Transverse colon (tissue), 4 donors: ENCODE measurements around the gene NBAS. TPM values are rescaled to one million over a fixed set of nuclear protein-coding genes. Genes with fewer than 3 reads are reported as not detected.

Source experiments
- DNase-seq: peaks from one replicate; pipeline ENCODE4 v3.0.0-alpha.2; 2019
- H3K27ac ChIP-seq, 4 donors: fragments of 200-600 bp; sonication (generic); 2 replicates each; pipeline ENCODE4 v1.5.1; 2016 to 2018; ENCODE audit warnings: inconsistent platforms in 4 of 4
- H3K27me3 ChIP-seq: fragments of 200-600 bp; sonication (generic); 2 replicates; pipeline ENCODE4 v1.5.1; 2017; ENCODE audit warnings: inconsistent platforms
- H3K36me3 ChIP-seq, 4 donors: fragments of 200-600 bp; sonication (generic); 2 replicates each; pipeline ENCODE4 v1.5.1; 2017 to 2019; ENCODE audit warnings: inconsistent platforms in 4 of 4
- H3K4me1 ChIP-seq, 4 donors: fragments of 200-600 bp; sonication (generic); 2 replicates each; pipeline ENCODE4 v1.5.1; 2017 to 2020; ENCODE audit warnings: inconsistent platforms in 4 of 4
- H3K4me3 ChIP-seq, 4 donors: fragments of 200-600 bp; sonication (generic); 1 replicate in 1 of 4; 2 replicates in 3 of 4; pipeline versions ENCODE4 v1.5.1 to v1.6.1; 2017 to 2019; ENCODE audit warnings: inconsistent platforms in 4 of 4
- H3K9me3 ChIP-seq, 2 donors: fragments of 200-600 bp; sonication (generic); 2 replicates each; pipeline ENCODE4 v1.5.1; 2017 to 2019; ENCODE audit warnings: inconsistent platforms in 2 of 2
- CTCF ChIP-seq, 5 experiments: fragments of 200-600 bp in 3 of 5; fragments of 450-650 bp in 2 of 5; sonication (generic) in 3 of 5; IDR thresholded peaks; 1 replicate in 2 of 5; 2 replicates in 3 of 5; pipeline ENCODE4 v1.5.1; 2016 to 2017; ENCODE audit warnings: antibody characterized with exemption in 5 of 5, inconsistent platforms in 3 of 5, mild to moderate bottlenecking in 2 of 5, moderate library complexity in 1 of 5
- EP300 ChIP-seq: sonication (generic); formaldehyde crosslinking; IDR thresholded peaks from one replicate; pipeline ENCODE4 v1.6.1; 2017; ENCODE audit warnings: antibody characterized with exemption, low read depth
- POLR2A ChIP-seq: fragments of 450-650 bp; IDR thresholded peaks from one replicate; pipeline ENCODE4 v1.6.1; 2016; ENCODE audit warnings: antibody characterized with exemption, mild to moderate bottlenecking, moderate library complexity
- POLR2AphosphoS5 ChIP-seq, 3 donors: sonication (generic); formaldehyde crosslinking; IDR thresholded peaks; one replicate each; pipeline ENCODE4 v1.6.1; 2016; ENCODE audit warnings: antibody characterized with exemption in 3 of 3
- WGBS, 2 donors: methylation state at CpG; one replicate each; pipeline ENCODE4 v1.1.5; 2018; ENCODE audit warnings: low coverage in 1 of 2; 5-methylcytosine and 5-hydroxymethylcytosine counted together
- in situ Hi-C, 4 donors: fragments of 200-750 bp; cut with MboI; loops; one replicate each; pipeline versions ENCODE4 v1.15.0 to v1.15.1; 2017; ENCODE audit warnings: low sequenced_read_pairs in 3 of 4, low pct_ligation_motif_present in 1 of 4, low pct_unique_long_range_greater_than_20kb in 1 of 4
- intact Hi-C: fragments of 100-400 bp; cut with DNase I; formaldehyde crosslinking; loops from one replicate; pipeline ENCODE4 v1.15.1; 2023; ENCODE audit warnings: low total_unique reads
- total RNA-seq, 4 donors: library from RNA; depleted of rRNA; stranded (reverse); fragments of >200 nt; gene quantifications; one replicate each; pipeline ENCODE4 v1.1.0, GENCODE V29; 2016

NBAS gene
- total RNA-seq, 4 donors from 2014 or later: 30.6 to 43.2 (median 34.5) TPM

GRCh38 chr2:15481000-15481399, 80.1 kb downstream of the NBAS start:
- Histone ChIP-seq H3K4me3 (no peak overlapping the region), H3K36me3 (peaks cover 0 to 12% (median 4%) of the 10 kb centered on the region in 4 donors), H3K4me1 (no peaks in the 10 kb centered on the region), H3K27ac (no peak overlapping the region), H3K27me3 (no peaks in the 10 kb centered on the region), H3K9me3 (no peaks in the 10 kb centered on the region)
- DNase-seq: no peak
- intact Hi-C loops: no loop called here
- in situ Hi-C loops: no loop called here
- no peak for TF ChIP-seq POLR2AphosphoS5 (IDR thresholded peaks at IDR 0.05)
- TF ChIP-seq EP300: no peak
- TF ChIP-seq POLR2A: no peak
- TF ChIP-seq CTCF (IDR thresholded peaks at IDR 0.05): no peak
- WGBS, 2 donors: 92 to 98% methylated on average over 3 of the region's 3 CpGs

DNA sequence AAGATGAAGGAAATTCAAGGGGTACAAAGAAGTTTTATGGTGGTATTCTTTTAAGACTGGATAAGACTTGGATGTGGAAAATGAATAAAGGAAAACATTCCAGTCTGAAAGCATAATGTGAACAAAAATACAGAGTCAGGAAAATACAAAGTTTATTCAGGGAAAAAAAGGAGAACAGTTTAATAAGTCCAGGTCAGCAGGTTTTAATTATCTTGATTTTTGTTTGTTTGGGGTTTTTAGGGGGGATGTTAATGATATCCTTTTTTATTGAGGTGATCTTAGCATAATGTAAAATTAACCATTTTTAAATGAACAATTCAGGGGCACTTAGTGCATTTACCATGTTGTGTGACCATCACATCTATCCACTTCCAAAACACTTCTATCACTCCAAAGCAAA, 80.6 kb downstream of the NBAS start:
- Histone ChIP-seq H3K9me3 (no peaks in the 10 kb centered on the region), H3K27ac (no peak overlapping the region), H3K4me3 (no peak overlapping the region), H3K27me3 (no peaks in the 10 kb centered on the region), H3K4me1 (no peaks in the 10 kb centered on the region), H3K36me3 (peaks cover 0 to 17% (median 4%) of the 10 kb centered on the region in 4 donors)
- no peak for DNase-seq
- TF ChIP-seq POLR2AphosphoS5 (IDR thresholded peaks at IDR 0.05) (no peak), EP300 (no peak), POLR2A (no peak), CTCF (IDR thresholded peaks at IDR 0.05) (no peak)
- in situ Hi-C loops: no loop called here
- intact Hi-C loops: no loop called here

DNA sequence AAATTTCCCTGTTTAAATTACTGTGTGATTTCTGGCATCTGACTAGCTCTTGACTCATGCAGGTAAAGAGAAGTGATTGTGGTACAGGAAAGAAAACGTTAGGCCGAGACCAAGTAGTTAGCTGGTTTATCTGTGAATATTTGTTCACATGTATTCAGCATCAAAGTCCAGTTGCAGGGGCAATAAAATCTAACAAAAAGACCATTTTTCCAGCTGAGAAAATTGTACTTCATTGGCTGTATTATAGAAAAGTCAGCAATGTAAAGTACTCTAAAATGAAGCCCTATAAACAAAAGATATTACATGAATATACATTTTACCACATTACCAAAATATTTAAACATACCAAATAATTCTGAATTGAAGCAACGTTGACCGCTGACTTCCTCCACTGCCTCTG, 88.3 kb downstream of the NBAS start:
- Histone ChIP-seq H3K36me3 (peaks cover 0 to 46% (median 9%) of the 10 kb centered on the region in 4 donors), H3K27me3 (no peaks in the 10 kb centered on the region), H3K4me1 (no peaks in the 10 kb centered on the region), H3K27ac (no peak overlapping the region), H3K9me3 (no peaks in the 10 kb centered on the region), H3K4me3 (no peak overlapping the region)
- DNase-seq: no peak
- no peak for TF ChIP-seq POLR2AphosphoS5 (IDR thresholded peaks at IDR 0.05)
- no peak for TF ChIP-seq POLR2A
- TF ChIP-seq CTCF (IDR thresholded peaks at IDR 0.05): no peak
- intact Hi-C loops: no loop called here
- 50 to 63% methylated on average over 4 of the region's 4 CpGs for WGBS, 2 donors
- in situ Hi-C loops: no loop called here

- intact Hi-C loops: no loop called here
- DNase-seq: no peak
- in situ Hi-C loops: no loop called here
- WGBS, 2 donors: 87 to 100% methylated on average over 2 to 3 of the region's 3 CpGs
- Histone ChIP-seq H3K27me3 (no peaks in the 10 kb centered on the region), H3K4me1 (no peaks in the 10 kb centered on the region), H3K9me3 (no peaks in the 10 kb centered on the region), H3K4me3 (no peak overlapping the region), H3K36me3 (peaks cover 0 to 54% (median 12%) of the 10 kb centered on the region in 4 donors), H3K27ac (no peak overlapping the region)
- no peak for TF ChIP-seq POLR2AphosphoS5 (IDR thresholded peaks at IDR 0.05)
- no peak for TF ChIP-seq CTCF (IDR thresholded peaks at IDR 0.05)
- TF ChIP-seq POLR2A: no peak
- no peak for TF ChIP-seq EP300
Observed at GRCh38 chr2:15472133-15472532, 89.0 kb downstream of the NBAS start.
